Measurements from ENCODE around the gene DRAM2.

GRCh38 chr1:111110197-111110899 lies 29.5 kb downstream of the DRAM2 start:
- TF ChIP-seq CTCF (IDR thresholded peaks at IDR 0.05) (no peak), TCF7L2 (IDR thresholded peaks at IDR 0.05; ENCODE audit: low read depth, low read length) (no peak), SIN3A (IDR thresholded peaks at IDR 0.05; ENCODE audit: borderline replicate concordance, insufficient read depth, low read depth, low read length) (no peak)

Data from Panc1 (cell line).